WERI-Rb-1 (cell line): ENCODE results near the gene UBE2S.

Experiments
- DNase-seq: peaks from one replicate; pipeline ENCODE4 v3.0.0-alpha.2; 2020
- H3K27ac ChIP-seq: fragments of 250-450 bp; sonication (Bioruptor Pico); 2 replicates; pipeline ENCODE4 v1.5.1; 2020; ENCODE audit warnings: mild to moderate bottlenecking, moderate library complexity
- H3K27me3 ChIP-seq: fragments of 250-450 bp; sonication (Bioruptor Pico); 2 replicates; pipeline ENCODE4 v1.5.1; 2021; ENCODE audit warnings: mild to moderate bottlenecking, low read depth, moderate library complexity; ENCODE audit not compliant: insufficient read depth, severe bottlenecking
- H3K36me3 ChIP-seq: fragments of 250-450 bp; sonication (Bioruptor Pico); 2 replicates; pipeline ENCODE4 v1.5.1; 2020; ENCODE audit warnings: mild to moderate bottlenecking, moderate library complexity
- H3K4me3 ChIP-seq: 2 replicates; pipeline ENCODE4 v1.5.1; 2011; ENCODE audit warnings: low read depth, mild to moderate bottlenecking, control low read depth, low read length
- H3K9me3 ChIP-seq: fragments of 250-450 bp; sonication (Bioruptor Pico); 2 replicates; pipeline ENCODE4 v1.5.1; 2021; ENCODE audit warnings: mild to moderate bottlenecking, moderate library complexity; ENCODE audit not compliant: severe bottlenecking
- CTCF ChIP-seq: IDR thresholded peaks from 2 replicates; pipeline ENCODE4 v1.5.1; 2011; ENCODE audit warnings: low read depth, mild to moderate bottlenecking, control low read depth, inconsistent platforms, low read length

UBE2S gene

GRCh38 chr19:55376241-55376933 lies 31.2 kb downstream of the UBE2S start, which contains the start of gene TMEM190:
TSS of gene TMEM190 (plus strand) at chr19:55376826. CDS start at chr19:55376854, 28 bp downstream.
- peak within 1 kb of the TSS; percentile 37 for H3K27ac ChIP-seq
- no peaks in the 10 kb centered on the region for H3K27me3 ChIP-seq
- peak within 1 kb of the TSS; percentile 46 for H3K4me3 ChIP-seq

DNA sequence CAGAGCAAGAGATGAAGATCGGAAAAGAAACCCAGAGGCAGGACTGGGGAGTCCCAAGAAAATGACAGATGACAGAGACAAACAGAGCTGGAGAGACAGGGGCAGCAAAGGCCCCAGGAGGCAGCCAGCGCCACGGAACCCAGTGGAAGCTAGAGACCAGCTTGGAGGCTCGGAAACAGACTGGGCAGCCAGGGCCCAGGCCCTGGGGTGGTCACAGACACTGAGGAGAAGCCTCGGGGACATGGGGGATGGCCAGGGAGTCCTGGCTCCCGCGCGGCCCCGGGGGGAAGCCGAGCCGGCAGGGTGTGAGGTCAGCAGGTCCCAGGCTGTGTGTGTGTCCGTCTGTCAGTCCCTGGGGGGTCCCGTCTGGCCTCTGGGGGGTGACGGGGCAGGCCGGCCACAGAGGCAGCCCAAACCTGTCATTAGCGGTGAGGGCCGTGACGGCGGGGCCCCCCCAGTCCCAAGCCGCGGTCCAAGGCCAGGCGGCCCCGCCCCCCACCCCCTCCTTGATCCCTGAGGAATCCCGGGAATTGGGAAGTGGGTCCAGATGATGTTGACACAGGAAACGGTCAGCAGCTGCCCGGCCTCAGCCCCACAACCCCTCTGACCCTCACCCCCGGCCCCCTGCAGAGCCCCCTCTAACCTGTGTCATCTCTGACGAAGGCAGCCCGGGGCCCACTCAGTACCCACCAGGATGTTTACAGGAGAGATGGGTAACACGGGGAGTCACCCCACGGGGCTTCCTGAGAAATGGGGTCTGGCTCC lies 33.4 kb downstream of the UBE2S start:
- Histone ChIP-seq H3K9me3 (no peaks in the 10 kb centered on the region), H3K4me3 (no peak overlapping the region), H3K27ac (no peak overlapping the region), H3K36me3 (no peaks in the 10 kb centered on the region), H3K27me3 (no peaks in the 10 kb centered on the region)
- no peak for TF ChIP-seq CTCF
- no peak for DNase-seq

More at GRCh38 chr19:55376241-55376933, 31.2 kb downstream of the UBE2S start, which contains the start of gene TMEM190:
- H3K36me3 ChIP-seq, result no peaks in the 10 kb centered on the region
- DNase-seq, result no peak
- TF ChIP-seq CTCF, result no peak
- H3K9me3 ChIP-seq, result no peaks in the 10 kb centered on the region

DNA sequence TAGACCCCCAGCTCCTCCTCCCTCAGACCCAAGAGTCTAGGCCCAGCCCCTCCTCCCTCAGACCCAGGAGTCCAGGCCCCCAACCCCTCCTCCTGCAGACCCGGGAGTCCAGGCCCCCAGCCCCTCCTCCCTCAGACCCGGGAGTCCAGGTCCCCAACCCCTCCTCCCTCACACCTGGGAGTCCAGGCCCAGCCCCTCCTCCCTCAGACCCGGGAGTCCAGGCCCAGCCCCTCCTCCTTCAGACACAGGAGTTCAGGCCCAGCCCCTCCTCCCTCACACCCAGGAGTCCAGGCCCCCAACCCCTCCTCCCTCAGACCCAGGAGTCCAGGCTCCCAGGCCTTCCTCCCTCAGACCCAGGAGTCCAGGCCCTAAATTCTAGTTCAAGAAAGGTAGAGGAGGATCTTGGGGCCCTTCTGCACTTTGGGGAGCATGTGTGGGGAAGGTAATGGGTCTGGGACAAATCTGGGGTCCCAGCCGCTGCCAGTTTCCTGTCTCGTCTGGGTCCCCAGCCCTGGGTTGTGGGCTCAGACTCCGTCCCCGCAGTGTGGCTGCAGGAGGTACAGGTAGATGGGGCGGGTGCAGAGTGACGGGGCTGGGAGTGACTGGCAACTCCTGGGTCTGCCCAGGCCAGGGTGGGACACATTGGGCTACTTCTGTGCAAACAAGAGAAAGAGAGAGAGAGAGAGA lies 34.1 kb downstream of the UBE2S start:
- Histone ChIP-seq H3K27me3 (no peaks in the 10 kb centered on the region), H3K36me3 (no peaks in the 10 kb centered on the region), H3K27ac (no peak overlapping the region), H3K9me3 (no peaks in the 10 kb centered on the region), H3K4me3 (no peak overlapping the region)
- DNase-seq, result no peak
- TF ChIP-seq CTCF, result no peak

- no peak for TF ChIP-seq CTCF
- no peaks in the 10 kb centered on the region for H3K36me3 ChIP-seq
- DNase-seq, result no peak
- H3K9me3 ChIP-seq, result no peaks in the 10 kb centered on the region
- no peak overlapping the region for H3K4me3 ChIP-seq
- no peak overlapping the region for H3K27ac ChIP-seq
- no peaks in the 10 kb centered on the region for H3K27me3 ChIP-seq
Observed at GRCh38 chr19:55372316-55373081, 35.1 kb downstream of the UBE2S start.

GRCh38 chr19:55370305-55370988 lies 37.1 kb downstream of the UBE2S start, which contains the start of gene IL11:
TSS of gene IL11 (minus strand) at chr19:55370463. CDS start at chr19:55370310, 153 bp downstream.
- DNase-seq, result no peak
- H3K36me3 ChIP-seq, result no peaks in the 10 kb centered on the region
- H3K27me3 ChIP-seq, result no peaks in the 10 kb centered on the region
- TF ChIP-seq CTCF, result no peak
- no peak within 1 kb of the TSS for H3K27ac ChIP-seq
- H3K4me3 ChIP-seq, result peak within 1 kb of the TSS; percentile 63
- no peaks in the 10 kb centered on the region for H3K9me3 ChIP-seq
